NT2/D1 (cell line): ENCODE measurements around the gene RASL11A.

ENCODE experiments used
- YY1 ChIP-seq: IDR thresholded peaks from 2 replicates; pipeline ENCODE4 v1.6.1; 2011; ENCODE audit not compliant: insufficient read length, insufficient read depth
- ZNF274 ChIP-seq: IDR thresholded peaks from 2 replicates; pipeline ENCODE4 v1.6.1; 2011; ENCODE audit warnings: mild to moderate bottlenecking, low read depth, low read length

GRCh38 chr13:27245610-27246009 lies 25.0 kb upstream of the RASL11A start:
- TF ChIP-seq YY1 (no peak), ZNF274 (no peak)
